ENCODE measurements around the gene RAB30. TPM values are rescaled to one million over a fixed set of nuclear protein-coding genes. Genes with fewer than 3 reads are reported as not detected.

Gene RAB30
- total RNA-seq, 1 donor from 2014 or later = 18.4 TPM

DNA sequence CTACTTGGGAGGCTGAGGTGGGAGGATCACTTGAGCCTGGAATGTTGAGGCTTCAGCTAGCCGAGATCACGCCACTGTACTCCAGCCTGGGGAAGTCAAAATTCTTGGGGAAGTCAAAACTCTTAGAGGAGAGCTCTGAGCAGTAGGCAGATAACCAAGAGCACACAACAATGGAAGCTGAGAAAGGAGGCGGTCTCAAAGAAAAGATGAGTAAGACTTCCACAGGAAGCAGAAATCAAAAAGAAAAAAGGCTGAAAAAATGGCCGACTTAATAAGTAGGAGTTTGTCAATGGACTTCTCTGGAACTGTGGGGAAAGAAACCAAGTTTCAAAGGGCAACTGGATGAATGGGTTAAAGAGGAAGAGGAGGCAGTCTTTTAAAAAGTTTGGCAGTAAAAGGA, 32.1 kb downstream of the RAB30 start:
- no peak for DNase-seq (ENCODE audit: low spot score)

DNA sequence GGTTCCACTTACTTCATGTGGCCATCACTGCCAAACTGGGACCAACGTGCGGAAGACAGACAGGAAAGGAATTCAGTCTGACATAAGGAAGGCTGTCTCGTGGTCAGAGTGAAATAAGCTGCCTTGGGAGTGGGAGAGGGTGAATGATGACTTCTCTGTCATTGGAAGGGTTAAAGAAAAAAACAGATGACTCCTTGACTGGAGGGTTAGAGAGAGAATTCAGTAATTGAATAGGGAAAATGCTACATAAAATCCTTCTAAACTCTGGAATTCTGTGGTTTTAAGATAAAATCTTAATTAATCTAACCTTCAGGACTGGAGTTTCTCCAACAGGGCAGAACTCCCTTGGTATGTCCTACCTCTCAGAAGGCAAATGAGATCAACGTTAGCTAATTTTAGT, 33.8 kb downstream of the RAB30 start:
- no peak for DNase-seq (ENCODE audit: low spot score)

DNA sequence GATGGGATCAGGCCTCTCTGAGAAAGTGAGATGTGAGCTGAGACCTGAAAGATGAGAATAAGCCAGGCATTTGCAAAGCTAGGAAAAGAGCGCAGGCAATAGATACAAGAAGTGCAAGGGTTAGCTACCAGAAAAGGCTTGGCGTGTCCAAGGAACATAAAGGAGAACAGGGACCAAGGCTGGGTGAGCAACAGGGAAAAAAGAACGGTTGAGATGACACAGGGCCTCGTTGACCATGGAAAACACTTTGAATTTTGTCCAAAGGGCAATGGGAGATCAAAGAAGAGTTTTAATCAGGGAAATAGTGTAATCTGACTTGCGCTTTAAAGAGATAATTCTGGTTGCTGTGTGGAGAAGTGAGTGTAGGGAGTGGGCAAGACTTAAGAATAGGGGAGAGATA, 35.0 kb downstream of the RAB30 start:
- DNase-seq (ENCODE audit: low spot score) = no peak

DNA sequence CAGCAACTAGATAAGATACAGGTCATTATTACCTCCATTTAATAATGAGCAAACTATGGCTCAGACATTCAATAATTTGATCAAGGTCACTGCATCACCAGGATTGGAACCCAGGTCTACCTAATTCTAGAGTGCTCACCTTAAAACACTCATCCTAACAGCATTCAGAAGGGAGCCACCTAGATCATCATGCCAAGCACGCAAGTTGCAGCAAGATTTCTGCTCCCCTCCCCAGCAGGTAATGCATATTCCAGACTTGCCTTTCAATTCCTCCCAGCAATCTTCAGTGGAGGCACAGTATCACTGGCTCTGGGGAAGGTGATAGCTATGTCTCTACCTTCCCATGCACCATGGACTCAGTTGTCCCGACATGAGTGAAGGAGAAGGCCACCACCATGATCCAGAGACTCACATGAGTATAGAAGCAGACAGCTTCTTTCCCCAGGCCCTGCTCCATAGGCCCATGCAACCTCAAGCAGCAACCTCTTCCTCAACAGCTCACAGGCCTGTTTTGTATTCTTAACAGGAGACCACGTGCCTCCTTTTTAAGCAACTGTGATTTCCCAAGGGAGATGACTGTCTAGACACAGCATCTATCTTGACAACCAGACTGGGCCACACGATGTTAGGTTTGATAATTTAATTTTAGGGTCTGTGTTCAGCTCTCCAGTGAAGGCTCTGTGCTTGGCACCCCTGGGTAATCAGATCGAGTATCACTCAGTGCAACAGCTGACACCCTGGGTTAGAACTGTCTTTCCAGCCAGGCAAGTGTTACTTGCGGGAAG, 36.4 kb downstream of the RAB30 start:
- no peak for DNase-seq (ENCODE audit: low spot score)

DNA sequence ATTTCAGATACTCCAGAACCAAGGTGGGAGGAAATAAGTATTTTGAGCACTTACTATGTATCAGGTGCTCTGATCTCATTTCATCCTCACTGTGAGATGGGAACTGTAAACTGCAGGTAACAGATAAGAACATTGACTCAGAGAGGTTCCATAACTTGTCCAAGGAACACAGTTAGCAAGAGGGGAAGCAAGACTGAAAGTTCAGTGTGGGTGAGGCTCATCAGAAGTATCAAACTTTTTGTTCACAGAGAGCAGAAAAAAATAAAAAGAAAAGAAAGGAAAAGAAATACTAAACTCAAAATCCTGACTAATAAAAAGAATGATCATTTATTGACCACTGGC, 37.1 kb downstream of the RAB30 start:
- DNase-seq (ENCODE audit: low spot score) = no peak

DNA sequence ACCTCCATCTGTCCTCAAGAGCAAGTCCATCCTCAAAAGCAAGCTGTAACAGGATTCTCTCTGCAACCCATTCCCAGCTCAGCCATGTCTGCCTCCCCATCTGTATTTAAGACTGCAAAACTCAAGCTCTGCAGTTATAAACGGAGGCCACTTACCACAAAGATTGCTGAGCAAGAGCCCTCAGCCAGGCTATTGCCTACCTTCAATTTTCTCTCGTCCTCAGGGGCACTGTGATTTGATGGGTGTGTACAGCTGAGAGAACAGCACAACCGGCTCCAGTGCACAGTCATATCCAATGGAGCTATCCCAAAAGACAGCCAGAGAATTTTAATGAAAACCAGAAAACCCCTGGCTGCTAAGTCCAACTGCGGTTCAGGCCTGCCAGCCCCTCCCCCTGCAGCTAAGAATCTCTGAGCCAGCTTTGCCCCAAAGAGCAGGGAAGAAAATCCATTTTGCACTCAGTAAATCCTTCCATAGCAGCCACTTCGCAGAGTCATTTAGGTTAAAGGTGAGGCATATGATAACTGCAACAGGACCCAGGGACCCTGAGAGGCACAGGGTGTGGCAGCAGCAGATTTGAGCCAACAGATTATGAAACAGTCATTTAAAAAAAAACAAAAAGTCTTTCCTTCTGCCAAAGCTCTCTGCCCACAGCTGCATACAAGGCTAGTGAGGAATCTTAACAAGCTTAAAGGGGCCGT, 37.6 kb downstream of the RAB30 start:
- no peak for DNase-seq (ENCODE audit: low spot score)

DNA sequence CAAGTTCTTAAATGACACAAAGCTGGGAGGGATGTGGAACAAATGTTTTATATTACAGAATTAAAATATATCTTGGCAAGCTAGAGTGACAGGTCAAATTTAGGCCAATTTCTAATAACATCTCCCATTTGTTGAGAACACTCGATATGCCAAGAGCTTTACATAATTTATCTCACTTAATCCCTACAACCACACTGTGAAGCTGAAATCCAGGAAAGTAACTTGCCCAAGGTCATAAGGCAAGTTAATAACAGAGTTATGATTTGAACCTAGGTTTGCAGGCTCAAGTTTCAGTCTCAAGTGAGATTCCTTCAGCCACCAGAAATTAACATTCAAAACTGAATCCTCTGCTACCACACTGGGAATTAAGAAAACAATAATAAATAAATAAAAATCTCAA, 38.3 kb downstream of the RAB30 start:
- no peak for DNase-seq (ENCODE audit: low spot score)

DNA sequence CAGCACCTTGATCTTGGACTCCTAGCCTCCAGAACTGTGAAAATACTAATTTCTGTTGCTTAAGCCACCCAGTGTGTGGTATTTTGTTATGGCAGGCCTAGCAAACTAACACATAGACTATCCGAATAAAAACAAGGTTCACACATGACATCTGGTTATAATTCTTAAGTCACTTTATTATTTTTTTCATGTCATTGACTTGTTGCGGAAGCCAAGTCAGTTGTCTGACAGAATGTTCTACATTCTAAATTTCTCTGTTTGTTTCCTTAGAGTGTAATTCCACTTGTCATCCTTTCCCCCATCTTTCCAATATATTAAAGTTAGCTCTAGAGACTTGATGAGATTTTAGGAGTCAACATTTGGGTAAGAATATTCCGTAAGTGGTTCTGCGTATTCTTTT, 40.6 kb downstream of the RAB30 start:
- no peak for DNase-seq (ENCODE audit: low spot score)

DNA sequence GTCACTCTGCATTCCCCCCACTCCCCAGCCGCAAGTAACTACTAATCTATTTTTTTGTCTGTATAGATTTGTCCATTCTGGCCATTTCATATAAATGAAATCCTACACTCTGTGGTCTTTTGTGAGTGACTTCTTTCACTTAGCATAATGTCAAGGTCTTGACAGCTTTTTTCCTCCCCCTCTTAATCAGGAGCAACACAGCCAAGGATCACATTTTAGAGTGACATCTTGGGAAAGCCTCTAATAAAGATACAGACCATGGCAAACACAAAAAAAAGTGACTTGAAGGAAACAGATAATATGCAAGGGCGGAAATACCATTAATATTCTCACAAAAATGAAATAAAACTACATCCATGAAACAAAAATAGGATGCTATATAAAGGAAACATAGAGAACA, 43.9 kb downstream of the RAB30 start:
- DNase-seq (ENCODE audit: low spot score) = no peak

DNA sequence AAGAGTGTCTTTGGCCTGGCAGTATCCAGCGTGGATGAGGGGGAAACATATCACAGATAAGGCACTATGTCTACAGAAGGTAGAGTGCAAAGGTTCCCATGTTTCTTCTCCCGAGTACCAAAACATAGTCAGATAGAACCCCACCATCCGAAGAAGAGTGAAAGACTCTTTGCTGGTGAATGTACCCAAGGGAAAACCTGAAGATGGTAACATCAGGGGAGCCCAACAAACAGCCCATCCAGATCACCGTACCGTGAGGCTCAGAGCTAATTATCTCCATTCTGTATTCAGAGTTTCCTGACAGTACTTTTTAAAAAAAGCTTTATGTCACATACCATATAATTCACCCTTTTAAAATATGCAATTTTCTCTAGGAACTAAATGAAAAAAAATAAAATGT, 44.4 kb downstream of the RAB30 start:
- DNase-seq (ENCODE audit: low spot score) = no peak

DNA sequence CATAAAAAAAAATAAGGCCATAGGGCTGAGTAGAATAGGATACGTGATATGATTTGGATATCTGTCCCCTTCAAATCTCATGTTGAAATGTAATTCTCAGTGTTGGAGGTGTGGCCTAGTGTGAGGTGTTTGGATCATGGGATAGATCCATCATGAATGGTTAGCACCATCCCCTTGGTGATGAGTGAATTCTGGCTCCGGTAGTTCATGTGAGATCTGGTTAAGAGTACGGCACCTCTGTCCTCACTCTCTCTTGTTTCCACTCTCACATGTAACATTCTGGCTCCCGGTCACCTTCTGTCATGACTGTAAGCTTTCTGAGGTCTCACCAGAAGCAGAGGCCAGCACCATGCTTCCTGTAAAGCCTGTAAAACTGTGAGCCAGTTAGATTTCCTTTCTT, 45.5 kb downstream of the RAB30 start:
- DNase-seq (ENCODE audit: low spot score) = no peak

DNA sequence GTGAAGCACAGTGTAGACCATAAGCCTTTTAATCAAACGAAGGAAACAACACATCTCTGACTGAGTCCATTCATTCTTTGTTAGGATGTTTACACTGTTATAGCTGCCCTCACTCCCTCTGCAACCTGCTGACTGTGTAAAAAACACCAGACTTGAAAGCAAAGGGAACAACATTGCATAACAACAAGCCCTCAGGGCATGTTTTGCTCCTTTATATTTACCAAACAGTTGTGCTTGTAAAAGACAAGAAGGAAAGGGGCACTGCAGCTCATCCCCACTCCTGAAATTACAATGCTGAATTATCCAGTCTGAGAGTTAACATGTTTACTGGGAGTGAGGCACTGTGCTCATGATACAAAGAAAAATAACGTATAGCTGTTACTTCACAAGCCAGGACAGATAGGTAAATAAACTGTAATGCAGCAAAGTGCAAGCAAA, 46.4 kb downstream of the RAB30 start:
- DNase-seq (ENCODE audit: low spot score) = no peak

DNA sequence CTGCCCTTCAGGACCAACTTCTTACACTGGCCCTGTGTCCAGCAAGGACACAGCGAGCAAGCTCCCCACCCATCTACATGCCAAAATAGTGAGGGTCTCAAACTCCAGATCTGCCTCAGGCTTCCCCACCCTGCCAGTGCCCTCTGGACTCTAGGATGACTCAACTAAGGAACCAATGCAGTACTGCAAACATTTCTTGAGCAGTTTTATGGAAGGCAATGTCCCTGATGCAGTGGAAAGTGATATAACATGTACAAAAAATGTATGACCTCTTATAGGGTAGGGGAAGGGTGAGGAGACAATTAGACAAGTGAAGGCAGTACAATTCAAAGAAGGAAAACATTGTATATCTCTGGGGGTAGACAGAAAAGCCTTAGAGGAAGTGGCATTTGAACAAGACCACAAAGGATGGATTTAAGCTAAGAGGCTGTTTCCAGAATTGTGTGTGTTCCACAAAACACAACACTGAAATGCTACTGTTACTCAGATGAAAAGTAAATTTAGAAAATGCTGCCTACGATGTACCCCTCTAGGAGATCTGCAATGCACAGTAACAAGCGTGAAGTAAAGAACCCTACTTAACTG, 47.3 kb downstream of the RAB30 start:
- DNase-seq (ENCODE audit: low spot score) = no peak

DNA sequence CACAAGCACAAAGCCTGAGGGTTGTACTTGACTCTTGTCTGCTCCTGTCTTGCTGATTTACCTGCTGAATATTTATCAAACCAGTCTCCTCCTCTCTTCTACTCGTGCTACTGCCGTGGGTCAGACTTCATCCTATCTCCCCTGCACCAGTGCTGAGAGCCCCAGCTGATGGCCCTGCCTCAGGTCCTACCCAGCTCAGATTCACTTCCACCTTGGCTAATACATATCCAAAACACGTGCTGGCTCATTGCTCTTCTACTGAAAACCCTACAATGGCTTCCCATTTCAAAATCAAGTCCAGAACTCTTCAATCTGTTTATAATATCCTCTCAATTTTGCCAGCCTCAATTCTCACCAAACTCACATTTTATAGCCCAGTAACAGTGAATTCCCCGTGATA, 48.3 kb downstream of the RAB30 start:
- DNase-seq (ENCODE audit: low spot score) = no peak

DNA sequence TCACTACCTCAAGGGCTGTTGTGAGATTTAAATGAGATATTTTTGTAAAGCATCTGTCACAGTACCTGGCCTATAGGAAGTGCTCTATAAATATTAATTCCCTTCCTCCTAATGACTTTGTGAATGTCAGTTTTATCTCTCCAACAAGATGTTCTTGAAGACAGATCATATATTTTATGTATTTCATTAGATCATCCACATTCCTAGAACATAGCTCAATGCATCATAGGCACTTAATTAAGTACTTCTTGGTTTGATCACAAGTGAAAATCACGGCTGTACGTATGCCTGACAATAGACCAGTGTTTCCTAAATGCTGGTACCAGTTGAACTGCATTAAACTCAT, 49.9 kb downstream of the RAB30 start:
- DNase-seq (ENCODE audit: low spot score) = no peak

DNA sequence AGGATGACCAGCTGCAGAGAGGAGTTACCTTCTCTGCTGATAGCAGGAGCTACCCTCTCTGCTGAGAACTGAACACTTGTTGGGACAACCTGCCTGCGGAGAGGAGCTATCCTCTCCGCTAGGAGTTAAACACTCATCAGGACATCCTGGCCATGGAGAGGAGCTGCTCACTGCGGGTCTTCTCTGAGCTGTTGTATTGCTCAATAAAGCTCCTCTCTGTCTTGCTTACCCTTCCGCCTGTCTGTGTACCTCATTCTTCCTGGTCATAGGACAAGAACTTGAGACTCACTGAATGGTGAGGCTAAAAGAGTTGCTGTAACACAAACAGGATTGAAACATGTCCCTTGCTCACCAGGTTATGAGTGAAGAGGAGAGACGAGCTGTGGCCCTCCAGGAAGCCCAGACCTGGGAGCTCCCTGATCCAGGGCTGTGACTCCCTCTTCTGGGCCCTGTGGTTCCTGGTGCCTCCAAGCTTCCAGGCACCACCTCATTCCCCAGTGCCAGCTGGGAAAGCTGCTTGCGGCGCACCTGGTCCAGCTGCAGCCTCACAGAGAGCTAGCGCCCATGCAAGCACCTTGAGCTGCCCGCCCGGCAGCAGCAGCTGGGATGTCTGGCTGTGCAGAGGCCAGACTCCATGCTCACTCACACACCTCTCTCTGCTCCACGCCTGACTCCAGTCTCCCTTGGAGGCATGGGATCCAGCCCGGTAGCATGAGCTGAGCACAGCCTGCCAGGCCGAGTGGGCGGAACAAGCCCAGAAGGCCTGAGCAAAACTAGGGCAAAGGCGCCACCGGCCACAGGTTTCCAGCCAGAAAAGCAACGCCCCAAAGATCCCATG, 50.5 kb downstream of the RAB30 start:
- no peak for DNase-seq (ENCODE audit: low spot score)

DNA sequence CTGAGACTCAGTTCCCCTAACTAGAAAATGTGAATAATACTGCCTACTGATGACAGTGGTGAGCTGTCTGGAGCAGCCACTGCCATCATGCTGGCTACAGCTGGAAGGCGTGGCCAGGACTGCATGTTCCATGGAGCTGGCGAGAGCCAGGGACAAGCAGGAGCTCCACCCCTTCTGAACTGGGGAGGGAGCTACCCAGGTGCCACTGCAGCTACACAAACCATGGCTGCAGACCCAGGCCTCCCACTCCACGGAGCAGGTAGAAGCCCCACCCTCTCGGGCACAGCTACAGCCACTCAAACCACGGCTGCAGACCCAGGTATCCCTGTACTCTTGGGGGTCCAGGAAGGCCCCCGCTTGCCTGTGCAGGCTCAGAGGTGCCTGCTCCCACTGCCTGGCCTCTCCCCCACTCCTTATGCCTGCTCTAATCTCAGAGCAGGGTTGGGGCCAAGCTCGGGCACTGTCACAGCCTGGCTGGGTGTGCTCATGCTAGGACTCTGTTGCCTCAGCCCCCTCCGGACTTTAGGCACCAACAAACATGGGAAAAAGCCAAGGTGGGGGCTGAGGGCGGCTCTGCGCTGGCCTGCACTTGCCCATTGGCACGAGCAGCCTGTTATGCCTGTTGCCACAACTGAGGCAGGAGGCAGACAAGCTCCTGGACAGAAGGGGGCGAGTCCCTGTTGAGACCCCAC, 51.7 kb downstream of the RAB30 start:
- DNase-seq (ENCODE audit: low spot score) = no peak

DNA sequence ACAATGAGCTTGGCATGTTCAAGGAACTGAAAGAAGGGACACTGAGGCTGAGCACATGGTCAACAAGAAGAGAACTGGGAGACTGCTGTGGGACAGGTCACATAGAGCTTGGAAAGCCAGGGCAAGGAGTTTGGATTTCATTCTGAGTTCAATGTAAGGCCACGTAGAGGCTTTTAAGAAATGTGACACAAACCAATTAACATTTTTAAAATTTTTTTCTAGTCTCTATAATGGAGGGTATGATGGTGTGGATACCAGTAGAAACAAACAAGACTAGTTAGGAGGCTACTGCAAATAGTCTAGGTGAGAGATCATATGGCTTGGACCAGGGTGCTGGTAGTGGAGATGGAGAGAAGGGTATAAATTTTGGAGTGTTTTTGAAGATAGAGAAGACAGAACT, 56.7 kb downstream of the RAB30 start:
- DNase-seq (ENCODE audit: low spot score) = no peak

DNA sequence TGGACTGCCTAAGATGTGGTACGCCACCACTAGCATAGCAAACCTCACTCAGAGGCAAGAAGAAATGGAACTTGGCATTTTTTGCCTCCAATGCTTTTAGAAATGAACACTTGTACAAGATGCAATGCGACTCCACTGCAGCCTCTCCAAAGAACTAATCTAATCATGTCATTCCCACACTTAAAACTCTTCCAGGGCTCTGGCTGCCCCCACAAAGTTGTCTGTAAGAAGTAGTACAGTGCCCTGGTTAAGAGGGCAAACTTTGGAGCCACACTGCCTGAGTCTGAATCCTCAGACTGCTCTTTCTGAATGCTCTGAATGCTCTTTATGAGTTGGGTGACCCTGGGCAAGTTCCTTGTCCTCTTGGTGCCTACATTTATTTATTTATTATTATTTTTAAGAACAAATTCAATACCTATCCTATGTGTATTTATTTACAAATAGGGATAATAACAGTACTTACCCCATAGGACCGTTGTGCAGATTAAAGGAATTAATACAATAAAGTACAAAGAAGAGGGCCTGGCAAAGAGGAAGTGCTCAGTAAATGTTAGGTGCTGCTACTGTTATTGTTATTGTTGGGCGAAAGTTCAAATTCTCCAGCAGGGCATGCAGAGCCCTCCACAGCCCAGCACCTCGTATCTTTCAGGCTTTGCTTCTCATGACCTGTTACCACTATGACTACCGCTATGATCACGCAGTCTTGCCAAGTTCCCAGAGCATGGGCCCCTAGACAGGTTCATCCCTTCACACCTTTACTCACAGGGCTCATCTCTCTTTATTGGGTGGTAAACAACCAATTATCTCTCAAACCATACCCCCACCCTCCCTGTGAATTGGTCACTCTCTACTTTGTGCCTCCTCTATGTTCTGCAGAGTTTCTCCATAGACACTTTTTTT, 59.3 kb downstream of the RAB30 start:
- DNase-seq (ENCODE audit: low spot score) = no peak

DNA sequence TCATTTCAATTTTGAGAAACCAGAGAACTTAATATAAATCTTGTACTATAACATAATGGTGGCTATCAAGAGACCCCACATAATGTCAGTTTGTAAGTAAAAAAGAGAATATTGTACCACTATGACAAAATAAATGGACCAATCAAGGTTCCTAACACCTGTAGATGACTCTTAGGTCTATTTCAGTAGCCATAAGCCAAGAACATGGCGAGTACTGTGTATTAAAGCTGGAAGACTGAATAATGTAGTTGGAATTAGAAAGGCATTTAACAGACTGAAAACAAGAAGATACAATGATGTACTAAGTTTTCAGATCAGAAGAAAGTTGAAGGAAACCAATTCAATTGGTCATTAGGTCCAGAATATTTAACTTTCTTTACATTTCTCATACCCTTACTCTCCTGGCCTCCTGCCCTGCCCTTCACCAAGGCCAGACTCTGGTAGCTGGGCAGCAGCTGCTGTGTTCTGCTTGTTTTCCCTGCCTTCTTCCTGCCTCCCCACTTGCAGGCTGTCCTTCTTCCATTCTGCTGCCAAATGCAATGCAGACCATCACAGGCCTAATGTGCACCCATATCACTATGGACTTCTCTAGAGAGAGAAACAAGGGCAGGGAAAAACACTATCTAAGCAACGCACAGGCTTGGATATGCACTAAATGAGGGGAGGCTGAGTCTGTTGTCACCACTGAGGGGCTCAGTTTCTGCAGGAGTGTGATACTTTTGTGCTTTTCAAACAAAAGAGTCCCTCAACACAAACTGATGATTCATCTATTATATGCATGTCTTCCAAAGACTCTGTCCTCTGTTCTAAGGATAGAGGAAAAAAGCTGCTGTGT, 60.1 kb downstream of the RAB30 start:
- no peak for DNase-seq (ENCODE audit: low spot score)

Measured in ureter (tissue), 1 donor.